ENCODE results near the gene KIAA0513. TPM values are rescaled to one million over a fixed set of nuclear protein-coding genes. Genes with fewer than 3 reads are reported as not detected.
"Not testable (repeated sequence)": the region's sequence is repeated elsewhere in the genome, so short reads cannot be mapped to it uniquely, and the experiment has no call there.

KIAA0513 gene
- polyA plus RNA-seq, 3 donors: 2.4 to 7.3 (median 4.7) TPM

GRCh38 chr16:85113168-85113733 lies 85.7 kb downstream of the KIAA0513 start:
- WGBS, 3 donors: 84 to 88% (median 86%) methylated on average over 14 of the region's 14 CpGs
- no peak overlapping the region for H3K27ac ChIP-seq (ENCODE audit: low read depth, low read length)

GRCh38 chr16:85113913-85114312 lies 86.3 kb downstream of the KIAA0513 start:
- 52 to 64% (median 55%) methylated on average over 14 of the region's 14 CpGs for WGBS, 3 donors
- H3K27ac ChIP-seq (ENCODE audit: low read depth, low read length): no peak overlapping the region

- WGBS, 3 donors: 7 to 10% (median 7%) methylated on average over 20 of the region's 20 CpGs
- H3K27ac ChIP-seq (ENCODE audit: low read depth, low read length): no peak overlapping the region
Observed at GRCh38 chr16:85114909-85115567, 87.4 kb downstream of the KIAA0513 start.

- WGBS, 3 donors: 88 to 97% (median 91%) methylated on average over 12 of the region's 12 CpGs
- no peak overlapping the region for H3K27ac ChIP-seq (ENCODE audit: low read depth, low read length)
Observed at GRCh38 chr16:85117418-85117817, 89.8 kb downstream of the KIAA0513 start.

- no peak overlapping the region for H3K27ac ChIP-seq (ENCODE audit: low read depth, low read length)
- 76 to 92% (median 86%) methylated on average over 4 of the region's 4 CpGs for WGBS, 3 donors
Observed at GRCh38 chr16:85120006-85120340, 92.4 kb downstream of the KIAA0513 start.

- 87 to 94% (median 92%) methylated on average over 6 of the region's 6 CpGs for WGBS, 3 donors
- H3K27ac ChIP-seq (ENCODE audit: low read depth, low read length): not testable (repeated sequence)
Observed at GRCh38 chr16:85123441-85123840, 95.8 kb downstream of the KIAA0513 start.

- WGBS, 3 donors: 52 to 78% (median 57%) methylated on average over 33 to 34 of the region's 34 CpGs
Observed at GRCh38 chr16:85123891-85124635, 96.5 kb downstream of the KIAA0513 start.

GRCh38 chr16:85124636-85125346 lies 97.2 kb downstream of the KIAA0513 start:
- H3K27ac ChIP-seq (ENCODE audit: low read depth, low read length): no peak overlapping the region
- WGBS, 3 donors: 86 to 94% (median 86%) methylated on average over 11 of the region's 11 CpGs

More at GRCh38 chr16:85123891-85124635, 96.5 kb downstream of the KIAA0513 start:
- H3K27ac ChIP-seq (ENCODE audit: low read depth, low read length): no peak overlapping the region

GRCh38 chr16:85125570-85126393 lies 98.2 kb downstream of the KIAA0513 start:
- WGBS, 3 donors: 78 to 85% (median 84%) methylated on average over 16 of the region's 16 CpGs

GRCh38 chr16:85126394-85126704 lies 98.8 kb downstream of the KIAA0513 start:
- 37 to 69% (median 69%) methylated on average over 12 of the region's 12 CpGs for WGBS, 3 donors

More at GRCh38 chr16:85125570-85126393, 98.2 kb downstream of the KIAA0513 start:
- H3K27ac ChIP-seq (ENCODE audit: low read depth, low read length): no peak overlapping the region

GRCh38 chr16:85126705-85127378 lies 99.2 kb downstream of the KIAA0513 start:
- 18 to 29% (median 26%) methylated on average over 20 of the region's 20 CpGs for WGBS, 3 donors

More at GRCh38 chr16:85126394-85126704, 98.8 kb downstream of the KIAA0513 start:
- H3K27ac ChIP-seq (ENCODE audit: low read depth, low read length): no peak overlapping the region

GRCh38 chr16:85127379-85127723 lies 99.8 kb downstream of the KIAA0513 start:
- WGBS, 3 donors: 77 to 91% (median 87%) methylated on average over 3 of the region's 3 CpGs
- H3K27ac ChIP-seq (ENCODE audit: low read depth, low read length): no peak overlapping the region

More at GRCh38 chr16:85126705-85127378, 99.2 kb downstream of the KIAA0513 start:
- no peak overlapping the region for H3K27ac ChIP-seq (ENCODE audit: low read depth, low read length)

- no peak overlapping the region for H3K27ac ChIP-seq (ENCODE audit: low read depth, low read length)
- 86 to 95% (median 92%) methylated on average over 9 of the region's 9 CpGs for WGBS, 3 donors
Observed at GRCh38 chr16:85128079-85128837, 100.7 kb downstream of the KIAA0513 start.

- 46 to 68% (median 46%) methylated on average over 15 of the region's 15 CpGs for WGBS, 3 donors
- no peak overlapping the region for H3K27ac ChIP-seq (ENCODE audit: low read depth, low read length)
Observed at GRCh38 chr16:85129876-85130704, 102.5 kb downstream of the KIAA0513 start.

GRCh38 chr16:85130705-85131028 lies 103.1 kb downstream of the KIAA0513 start:
- H3K27ac ChIP-seq (ENCODE audit: low read depth, low read length): no peak overlapping the region
- 45 to 74% (median 57%) methylated on average over 5 of the region's 5 CpGs for WGBS, 3 donors

GRCh38 chr16:85132456-85133289 lies 105.1 kb downstream of the KIAA0513 start:
- 93 to 96% (median 96%) methylated on average over 19 to 20 of the region's 20 CpGs for WGBS, 3 donors
- no peak overlapping the region for H3K27ac ChIP-seq (ENCODE audit: low read depth, low read length)
